Upper lobe of left lung (tissue), 4 donors: ENCODE results near the gene SFXN5.

Experiments
- CTCF ChIP-seq, 6 experiments: fragments of 450-650 bp in 4 of 6; fragments of 200-600 bp in 2 of 6; sonication (generic) in 2 of 6; IDR thresholded peaks; one replicate each; pipeline ENCODE4 v1.5.1; 2016 to 2019; ENCODE audit warnings: antibody characterized with exemption in 6 of 6
- EP300 ChIP-seq, 4 donors: sonication (generic); formaldehyde crosslinking; IDR thresholded peaks; one replicate each; pipeline ENCODE4 v1.5.1; 2017; ENCODE audit warnings: antibody characterized with exemption in 4 of 4, control low read depth in 2 of 4
- POLR2A ChIP-seq, 4 donors: fragments of 450-650 bp; IDR thresholded peaks; one replicate each; pipeline ENCODE4 v1.5.1; 2016 to 2017; ENCODE audit warnings: antibody characterized with exemption in 4 of 4, mild to moderate bottlenecking in 2 of 4
- POLR2AphosphoS5 ChIP-seq, 2 donors: sonication (generic); formaldehyde crosslinking; IDR thresholded peaks; one replicate each; pipeline ENCODE4 v1.5.1; 2017; ENCODE audit warnings: antibody characterized with exemption in 2 of 2

- TF ChIP-seq CTCF (IDR thresholded peaks at IDR 0.05) (no peak), POLR2AphosphoS5 (IDR thresholded peaks at IDR 0.05) (no peak), POLR2A (IDR thresholded peaks at IDR 0.05) (no peak), EP300 (IDR thresholded peaks at IDR 0.05) (no peak)
Observed at GRCh38 chr2:72932045-72932740, 139.3 kb downstream of the SFXN5 start.
